NB4 (cell line): ENCODE measurements around the gene ATP9B.

Experiments used
- DNase-seq: peaks from one replicate; pipeline ENCODE4 v3.0.0; 2010; ENCODE audit warnings: low read depth
- H3K4me3 ChIP-seq: one replicate; pipeline ENCODE4 v1.5.1; 2011; ENCODE audit warnings: mild to moderate bottlenecking, low read depth, low read length, moderate library complexity
- CTCF ChIP-seq: IDR thresholded peaks from one replicate; pipeline ENCODE4 v1.5.1; 2012; ENCODE audit warnings: low read depth, low read length
- MAX ChIP-seq: IDR thresholded peaks from 2 replicates; pipeline ENCODE4 v1.6.1; 2011; ENCODE audit warnings: low read depth, low read length
- MYC ChIP-seq: IDR thresholded peaks from 2 replicates; pipeline ENCODE4 v1.6.1; 2011; ENCODE audit warnings: low read depth, low read length
- POLR2A ChIP-seq: IDR thresholded peaks from 2 replicates; pipeline ENCODE4 v1.6.1; 2011; ENCODE audit warnings: mild to moderate bottlenecking; ENCODE audit not compliant: insufficient read length; ENCODE audit errors: extremely low read depth

ATP9B gene

GRCh38 chr18:79401494-79402208 lies 332.5 kb downstream of the ATP9B start:
- DNase-seq: no peak
- H3K4me3 ChIP-seq: no peak overlapping the region
- TF ChIP-seq CTCF (no peak), MAX (no peak), POLR2A (no peak), MYC (no peak)

DNA sequence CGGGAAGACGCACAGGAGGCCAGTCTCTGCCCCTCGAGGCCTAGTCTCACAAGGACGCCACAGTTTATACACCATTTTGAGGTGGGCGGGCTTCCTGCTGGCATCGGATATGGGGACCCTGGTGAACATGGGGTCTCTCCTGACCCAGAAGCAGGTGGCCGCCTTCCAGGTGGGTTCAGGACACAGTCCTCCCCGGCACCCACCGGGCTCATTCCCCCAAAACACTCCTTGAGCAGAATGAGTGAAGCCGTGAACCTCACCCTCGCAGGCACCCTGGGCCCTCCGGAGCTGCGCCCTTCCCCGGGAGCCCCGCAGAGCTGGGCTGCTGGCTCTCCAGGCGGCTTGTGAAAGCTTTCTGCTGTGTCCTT lies 333.0 kb downstream of the ATP9B start:
- TF ChIP-seq MYC: no peak
- TF ChIP-seq POLR2A: no peak
- no peak for TF ChIP-seq CTCF
- no peak for TF ChIP-seq MAX
- H3K4me3 ChIP-seq: no peak overlapping the region
- DNase-seq: no peak

DNA sequence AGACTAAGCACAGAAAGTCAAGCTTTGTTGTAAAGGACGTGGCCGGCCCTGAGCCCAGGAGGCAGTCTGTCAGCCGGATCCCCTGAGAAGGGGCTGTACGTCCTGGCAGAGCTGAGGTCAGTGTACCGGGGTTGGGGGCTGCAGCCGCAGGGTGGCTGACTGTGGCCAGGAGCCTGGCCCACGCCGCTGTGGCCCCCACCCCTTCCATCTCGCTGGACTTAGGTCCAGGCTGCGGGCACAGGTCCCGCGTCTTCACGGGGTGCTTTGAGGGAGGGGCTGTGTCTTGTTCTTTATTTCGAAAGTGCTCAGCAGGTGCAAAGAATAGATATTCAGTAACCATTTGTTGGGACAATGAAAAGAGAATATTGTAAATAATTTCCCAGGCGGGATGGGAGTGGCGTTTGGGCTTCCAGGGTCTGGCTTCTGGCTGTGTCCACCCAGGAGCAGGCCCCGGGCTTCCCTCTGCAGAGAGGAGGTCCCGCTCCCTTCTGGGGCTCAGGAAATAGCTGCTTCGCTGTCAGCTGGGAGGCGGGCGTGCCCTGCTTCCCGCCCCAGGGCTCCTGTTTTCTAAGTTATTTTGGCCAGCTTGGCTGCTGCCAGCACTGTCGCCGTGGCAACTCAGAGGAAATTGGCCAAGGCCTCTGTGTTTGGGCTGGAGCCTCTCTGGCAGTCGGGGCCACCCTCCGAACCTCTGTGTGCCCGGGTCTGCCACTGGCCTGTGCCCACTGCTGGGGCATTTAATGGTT lies 334.0 kb downstream of the ATP9B start:
- TF ChIP-seq MAX (no peak), CTCF (no peak), POLR2A (no peak), MYC (no peak)
- no peak overlapping the region for H3K4me3 ChIP-seq
- DNase-seq: no peak

- TF ChIP-seq CTCF: no peak
- DNase-seq: no peak
- no peak overlapping the region for H3K4me3 ChIP-seq
Measured at GRCh38 chr18:79403723-79404566, 334.8 kb downstream of the ATP9B start.

GRCh38 chr18:79404567-79404910 lies 335.3 kb downstream of the ATP9B start:
- no peak for DNase-seq
- H3K4me3 ChIP-seq: no peak overlapping the region
- TF ChIP-seq CTCF: no peak
- TF ChIP-seq MYC: no peak
- no peak for TF ChIP-seq MAX
- TF ChIP-seq POLR2A: no peak
